GM18502 (cell line): ENCODE data around the gene CELSR1.

ENCODE experiments used
- ATAC-seq: cut with Tn5 transposase; IDR thresholded peaks from one replicate; pipeline ENCODE4 v1.9.1; 2021; ENCODE audit warnings: mild to moderate bottlenecking; ENCODE audit not compliant: unreplicated experiment, poor library complexity

CELSR1 gene

DNA sequence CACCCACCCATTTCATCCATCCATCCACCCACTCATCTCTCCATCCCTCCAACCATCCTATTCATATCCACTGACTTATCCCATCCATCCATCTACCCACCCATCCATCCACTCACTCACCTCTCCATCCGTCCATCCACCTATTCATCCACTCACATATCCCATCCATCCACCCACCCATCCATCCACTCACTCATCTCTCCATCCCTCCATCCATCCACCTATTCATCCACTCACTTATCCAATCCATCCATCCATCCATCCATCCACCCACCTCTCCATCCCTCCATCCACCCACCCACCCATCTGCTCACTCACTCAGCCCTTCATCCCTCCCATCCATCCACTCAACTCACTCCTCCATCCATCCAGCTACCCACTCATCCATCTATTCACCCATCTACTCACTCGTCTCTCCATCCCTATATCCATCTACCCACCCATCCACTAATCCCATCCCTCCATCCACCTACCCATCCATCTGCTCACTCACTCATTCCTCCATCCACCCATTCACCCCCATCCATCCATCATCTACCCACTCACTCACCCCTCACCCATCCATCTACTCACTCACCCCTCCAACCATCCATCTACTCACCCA, 165.7 kb downstream of the CELSR1 start:
- ATAC-seq: no peak

DNA sequence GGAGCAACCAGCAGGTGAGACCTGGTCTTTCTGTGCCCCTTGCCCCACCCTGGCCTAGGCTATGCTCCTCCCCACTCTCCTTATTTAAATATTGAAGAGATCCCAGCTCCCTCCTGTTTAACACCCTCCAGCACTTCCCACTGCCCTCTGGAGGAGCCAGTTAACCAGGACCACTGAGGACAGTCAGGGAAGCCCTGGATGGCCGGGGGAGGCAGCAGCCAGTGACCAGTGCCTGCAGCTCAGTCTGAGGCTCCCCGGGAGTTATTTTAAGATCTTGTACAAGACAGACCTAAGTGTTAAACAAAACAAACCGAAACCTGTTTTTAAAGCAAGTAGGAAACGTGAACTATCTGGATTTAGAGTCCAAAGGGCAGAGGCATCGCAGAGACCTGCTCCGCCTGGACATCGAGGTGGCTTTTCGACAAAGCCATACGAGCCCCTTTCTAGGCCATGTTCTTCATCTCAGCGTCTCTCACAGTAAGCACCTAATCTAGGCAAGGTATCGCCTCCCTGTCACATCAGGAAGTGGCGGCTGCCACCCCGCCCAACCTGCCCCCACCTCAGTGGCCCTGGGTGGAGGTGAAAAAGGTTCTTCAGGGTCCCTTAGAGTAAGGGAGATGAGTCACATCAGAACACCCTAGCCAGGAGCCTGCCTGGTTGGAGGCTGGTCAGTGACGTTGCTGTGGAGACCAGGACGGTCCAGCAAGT, 166.7 kb downstream of the CELSR1 start:
- ATAC-seq: no peak

DNA sequence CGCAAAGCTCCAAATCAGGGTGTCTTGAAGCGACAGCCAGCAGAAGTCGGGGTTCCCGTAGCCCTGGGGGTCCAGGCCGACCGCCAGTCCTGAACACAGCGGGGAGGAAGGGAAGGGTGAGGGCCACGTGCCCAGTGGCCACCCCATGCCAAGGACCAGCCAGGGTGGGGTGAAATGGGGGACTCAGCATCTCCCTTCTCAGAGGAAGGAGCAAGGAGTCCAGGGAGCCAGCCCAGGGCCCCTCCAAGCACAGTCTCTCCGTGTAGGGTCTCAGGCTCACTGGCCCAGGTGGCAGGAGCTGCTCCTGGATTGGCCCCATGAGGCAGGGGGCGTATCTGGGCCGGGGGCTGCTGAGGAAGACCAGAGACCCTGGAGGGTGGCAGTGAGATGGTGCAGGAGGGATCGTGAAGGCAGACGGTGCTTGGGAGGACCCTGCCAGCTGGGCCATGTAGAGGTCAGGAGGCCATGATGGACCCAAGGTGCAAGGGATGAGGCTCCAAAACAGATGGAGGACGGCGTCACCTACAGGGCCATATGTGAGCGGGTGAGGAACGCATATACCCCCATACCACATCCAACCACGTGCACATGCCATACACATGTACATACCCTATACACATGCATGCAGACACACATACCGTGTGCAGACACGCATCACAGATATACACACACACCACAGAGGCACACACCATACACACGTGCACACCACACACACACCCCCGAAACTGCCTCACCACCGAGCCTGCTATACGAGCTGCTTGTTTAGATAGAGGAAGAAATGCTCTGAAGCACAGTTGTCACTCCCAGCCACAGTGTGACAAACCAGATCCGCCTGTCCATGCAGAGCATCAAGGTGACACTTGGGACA, 167.5 kb downstream of the CELSR1 start:
- no peak for ATAC-seq

DNA sequence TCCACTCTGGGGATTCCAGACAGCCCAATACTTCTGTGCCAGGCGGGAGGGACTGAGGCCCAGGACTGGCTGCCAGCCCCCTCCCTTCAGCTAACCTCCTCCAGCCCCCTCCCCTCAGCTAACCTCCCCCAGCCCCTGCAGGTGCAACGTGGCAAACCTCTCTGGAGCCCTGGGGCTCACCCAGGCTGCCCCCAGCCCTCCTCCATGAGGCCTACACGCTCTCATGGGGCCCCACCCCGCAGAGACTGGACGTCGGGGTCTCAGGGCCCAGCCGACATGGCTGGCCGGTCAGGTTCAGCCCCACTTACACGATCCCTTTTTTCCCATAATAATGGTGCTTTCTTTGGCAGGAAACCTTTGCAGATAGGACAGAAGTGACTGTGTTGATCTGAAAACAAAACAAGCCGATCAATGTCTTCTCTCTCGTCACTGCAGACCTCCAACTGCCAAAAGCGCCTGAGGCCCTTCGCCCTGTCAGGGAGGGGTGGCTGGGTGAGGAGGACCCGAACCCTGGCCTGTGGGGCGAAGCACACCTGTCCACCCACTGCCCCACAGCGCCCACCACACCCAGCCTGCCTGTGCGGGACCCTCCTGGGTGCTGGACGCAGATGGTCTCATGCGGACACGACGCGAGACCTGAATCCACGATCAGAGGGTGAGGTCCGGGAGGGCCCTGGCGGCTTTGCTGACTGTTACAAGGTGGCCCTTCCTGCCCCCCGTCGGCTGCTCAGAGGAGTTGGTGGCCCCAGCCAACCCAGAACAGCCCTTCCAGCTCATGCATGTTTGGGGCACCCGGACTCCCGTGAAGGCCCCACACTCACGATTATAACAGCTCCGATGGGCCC, 168.3 kb downstream of the CELSR1 start:
- ATAC-seq: no peak

DNA sequence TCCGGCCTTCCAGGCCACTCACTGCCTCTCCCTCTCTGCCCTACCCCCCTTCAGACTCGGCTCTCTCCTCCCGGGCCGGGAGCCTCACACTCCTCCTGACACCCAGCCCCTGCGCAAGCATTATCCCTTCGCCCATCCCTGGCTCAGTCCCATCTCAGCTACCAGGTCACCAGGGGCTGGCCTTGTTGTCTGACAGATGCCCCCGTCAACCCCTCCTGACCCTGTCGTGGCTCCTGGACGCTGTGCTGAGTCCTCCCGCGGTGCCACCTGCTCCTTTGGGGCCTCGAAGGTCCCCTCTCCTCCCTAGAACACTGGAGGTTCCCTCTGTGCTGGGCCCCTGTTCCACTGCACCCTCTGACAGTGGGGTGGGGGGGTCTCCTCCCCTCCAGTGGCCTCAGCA, 169.0 kb downstream of the CELSR1 start:
- no peak for ATAC-seq

DNA sequence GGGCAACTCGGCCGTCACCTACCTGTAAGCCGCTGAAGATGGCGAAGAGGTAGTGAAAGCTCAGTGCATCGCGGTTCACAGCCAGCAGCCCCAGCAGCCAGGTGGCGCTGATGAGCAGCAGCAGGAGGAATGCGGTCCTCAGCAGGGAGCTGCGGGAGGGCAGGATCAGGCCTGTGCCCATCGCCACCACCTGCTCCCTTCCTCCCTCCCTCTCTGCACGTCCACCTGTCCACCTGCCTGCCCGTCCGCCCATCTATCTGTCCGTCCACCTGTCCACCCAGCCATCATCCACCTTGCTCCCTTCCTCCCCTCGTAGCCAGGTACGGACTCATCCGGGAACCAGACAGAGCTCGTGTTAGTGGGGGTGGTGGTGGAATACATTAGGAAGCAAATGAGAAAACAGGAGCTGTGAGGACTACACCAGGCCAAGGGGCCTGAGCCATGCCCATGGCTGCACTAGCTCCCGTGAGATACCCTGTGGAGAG, 169.7 kb downstream of the CELSR1 start:
- ATAC-seq: no peak

DNA sequence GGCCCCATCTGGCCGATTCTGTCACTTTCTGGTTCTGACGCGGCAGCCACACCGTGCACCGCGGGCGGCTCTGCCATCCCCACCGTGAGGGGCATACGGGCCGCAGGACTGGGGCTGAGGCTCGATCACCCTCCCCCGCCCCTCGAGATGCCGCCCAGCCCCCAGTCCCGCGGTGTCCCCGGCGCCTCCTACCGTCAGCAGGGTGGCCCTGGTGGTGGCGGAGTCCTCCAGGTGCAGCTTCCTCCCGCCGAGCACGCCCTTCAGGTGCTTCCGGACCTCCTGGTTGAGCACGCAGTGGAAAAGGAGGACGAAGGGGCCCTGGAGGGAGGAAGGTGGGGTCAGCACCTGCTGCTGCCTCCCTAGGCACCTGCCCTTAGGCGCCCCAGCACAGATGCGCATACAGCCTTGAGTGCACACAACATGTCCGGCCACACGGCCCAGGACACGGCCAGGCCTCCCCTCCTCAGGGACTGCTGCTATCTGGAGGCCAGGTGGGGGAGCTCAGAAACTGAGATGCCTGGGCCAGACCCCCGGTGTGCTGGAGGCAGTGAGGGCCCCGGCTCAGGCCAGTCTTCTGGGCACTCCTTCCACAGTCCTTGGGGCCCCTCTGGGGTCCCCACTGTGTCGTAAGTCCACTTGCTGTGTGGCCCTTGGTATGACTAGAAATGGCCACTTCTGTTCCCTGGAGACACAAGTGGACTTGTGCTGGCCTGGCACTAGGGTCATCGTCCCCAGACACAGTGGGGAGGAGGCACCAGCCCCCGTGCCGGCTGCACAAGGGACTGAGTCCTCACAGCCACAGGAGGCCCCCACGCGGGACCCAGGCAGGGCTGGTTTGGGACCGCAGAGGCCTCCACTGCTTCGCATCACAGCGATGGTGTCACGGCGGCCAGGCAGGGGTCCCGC, 170.4 kb downstream of the CELSR1 start:
- ATAC-seq: no peak

DNA sequence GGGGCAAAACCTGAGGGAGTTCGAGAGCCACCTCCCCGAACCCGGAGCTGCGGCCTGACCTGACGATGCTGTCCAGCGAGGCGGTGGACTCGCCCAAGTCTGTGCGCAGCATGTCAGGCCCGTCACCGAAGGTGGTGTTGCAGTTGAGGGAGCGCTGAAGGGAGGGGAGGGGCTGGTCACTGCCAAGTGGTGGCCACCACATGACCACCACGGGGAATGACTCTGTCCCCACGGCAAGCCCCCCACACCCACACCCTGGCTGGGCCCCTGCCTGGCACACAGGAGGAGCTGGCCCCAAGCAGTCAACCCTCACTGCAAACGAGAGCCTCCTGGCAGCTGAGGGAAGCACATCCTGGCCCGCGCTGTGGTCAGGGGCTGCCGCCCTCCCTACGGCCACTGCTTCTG, 171.1 kb downstream of the CELSR1 start:
- no peak for ATAC-seq

DNA sequence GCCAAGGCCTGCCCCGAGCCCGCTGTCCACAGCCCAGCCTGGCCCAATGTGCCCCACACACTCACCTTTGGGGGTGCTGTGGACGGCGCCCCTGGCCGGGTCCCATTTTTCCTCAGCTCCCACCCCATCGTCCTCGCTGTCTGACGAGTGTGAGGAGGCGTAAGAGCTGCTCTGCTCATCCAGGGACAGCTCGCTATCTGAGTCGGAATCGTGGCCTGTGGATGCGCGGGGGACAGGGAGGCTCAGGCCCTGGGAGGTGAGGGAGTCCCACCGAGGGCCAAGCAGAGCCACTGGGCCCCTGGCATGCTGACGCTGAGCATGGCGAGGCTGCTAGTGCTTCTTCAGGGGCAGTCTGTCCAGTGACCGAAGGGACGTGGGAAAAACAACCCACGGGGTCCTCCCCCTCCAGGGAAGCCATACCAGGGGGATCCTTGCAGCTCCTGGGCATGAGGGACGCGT, 172.2 kb downstream of the CELSR1 start:
- ATAC-seq: no peak

DNA sequence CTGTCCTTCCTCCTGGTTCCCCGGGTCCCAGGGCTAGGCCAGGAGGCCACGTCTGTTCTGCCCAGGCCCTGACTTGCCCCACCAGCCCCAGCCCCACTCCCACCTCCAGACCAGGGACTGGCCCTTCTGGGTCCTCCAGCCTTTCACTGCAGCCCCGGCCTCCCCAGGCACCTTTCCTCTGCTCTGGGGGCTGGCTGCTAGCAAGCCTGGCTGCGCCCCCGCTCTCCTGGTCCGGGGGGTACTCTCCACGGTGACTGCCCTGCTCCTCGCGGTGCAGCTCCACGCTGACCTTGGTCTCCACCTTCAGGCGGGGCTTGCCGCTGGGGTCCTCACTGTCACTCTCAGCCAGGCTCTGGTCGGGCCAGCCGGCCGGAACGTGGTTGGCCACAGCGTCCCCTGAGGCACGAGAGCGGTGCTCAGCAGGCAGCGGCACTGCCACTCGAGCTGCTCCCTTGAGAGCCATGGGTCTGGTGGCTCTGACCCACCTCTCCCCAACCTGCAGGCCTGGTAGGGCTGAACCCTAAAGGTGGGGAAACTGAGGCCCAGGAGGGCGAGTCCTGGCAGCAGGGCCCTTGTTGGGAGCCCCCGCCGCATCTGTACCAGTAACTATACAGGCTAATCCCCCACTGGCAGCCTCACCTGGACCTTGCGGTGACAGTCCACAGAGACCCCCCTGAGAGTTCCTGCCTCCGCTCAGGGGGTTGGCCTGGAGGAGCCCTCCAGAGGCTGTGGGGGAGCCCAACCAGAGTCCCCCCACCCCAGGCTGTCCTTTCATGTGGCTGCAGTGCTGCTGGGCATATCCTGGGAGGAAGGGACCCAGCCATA, 172.9 kb downstream of the CELSR1 start:
- no peak for ATAC-seq

DNA sequence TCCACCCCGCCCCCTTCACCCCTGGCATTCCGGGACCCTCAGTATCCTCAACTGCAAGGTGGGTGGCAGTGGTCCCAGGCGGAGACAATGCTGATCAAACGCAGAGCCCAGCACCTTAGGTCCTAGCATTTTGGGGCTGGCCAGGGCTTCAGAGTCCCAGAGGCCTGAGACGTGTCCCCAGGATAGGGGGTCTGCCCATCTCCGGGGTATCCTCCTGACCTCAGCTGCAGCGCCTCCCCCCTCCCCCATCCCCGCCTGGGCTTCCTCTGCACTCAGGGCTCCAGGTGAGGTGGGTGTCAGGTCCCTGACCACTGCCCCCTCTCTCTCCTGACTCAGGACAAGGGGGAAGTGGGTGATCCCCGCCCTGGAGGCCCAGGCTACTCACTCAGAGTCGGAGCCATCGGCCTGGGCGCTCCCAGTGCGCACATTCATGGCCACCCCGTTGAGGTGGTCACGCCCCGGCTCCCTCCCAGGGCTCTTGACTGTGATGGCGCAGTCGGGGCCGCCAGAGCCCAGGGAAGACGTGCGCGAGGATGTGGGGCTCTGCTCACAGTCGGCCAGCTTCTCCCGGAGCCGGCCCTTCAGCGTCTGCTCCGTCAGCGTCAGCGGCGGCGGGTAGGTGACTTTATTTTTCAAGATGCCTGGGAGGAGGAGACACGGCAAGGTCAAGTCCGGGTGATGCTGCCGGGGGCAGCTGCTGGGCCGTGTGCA, 173.7 kb downstream of the CELSR1 start:
- ATAC-seq: no peak

DNA sequence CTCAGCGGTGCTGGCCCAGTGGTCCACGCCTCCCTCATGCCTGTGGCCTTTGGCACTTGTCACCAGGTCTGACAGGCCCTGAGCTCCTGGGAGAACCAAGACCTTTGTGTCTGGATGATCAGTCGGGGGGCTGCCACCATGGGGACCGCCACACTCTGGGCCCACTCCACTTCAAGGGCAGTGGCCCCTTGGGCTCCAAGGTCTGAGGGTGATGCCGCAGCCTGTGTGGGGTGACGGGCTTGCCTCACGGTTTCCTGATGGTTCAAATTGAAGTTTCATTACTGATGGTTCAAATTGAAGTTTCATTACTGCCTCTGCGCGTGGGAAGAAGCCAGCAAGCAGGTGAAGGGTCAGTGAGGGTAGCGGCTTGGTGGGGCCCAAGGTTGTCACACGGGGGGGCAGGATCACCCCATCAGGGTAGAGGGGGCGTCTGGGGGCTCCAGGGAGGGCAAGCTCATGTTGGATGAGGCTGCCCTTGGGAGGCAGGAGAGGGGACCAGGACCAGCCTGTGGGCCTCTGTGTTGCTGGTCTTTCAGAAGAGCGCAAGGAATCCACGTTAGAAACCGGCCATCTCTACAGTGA, 174.4 kb downstream of the CELSR1 start:
- ATAC-seq: no peak

DNA sequence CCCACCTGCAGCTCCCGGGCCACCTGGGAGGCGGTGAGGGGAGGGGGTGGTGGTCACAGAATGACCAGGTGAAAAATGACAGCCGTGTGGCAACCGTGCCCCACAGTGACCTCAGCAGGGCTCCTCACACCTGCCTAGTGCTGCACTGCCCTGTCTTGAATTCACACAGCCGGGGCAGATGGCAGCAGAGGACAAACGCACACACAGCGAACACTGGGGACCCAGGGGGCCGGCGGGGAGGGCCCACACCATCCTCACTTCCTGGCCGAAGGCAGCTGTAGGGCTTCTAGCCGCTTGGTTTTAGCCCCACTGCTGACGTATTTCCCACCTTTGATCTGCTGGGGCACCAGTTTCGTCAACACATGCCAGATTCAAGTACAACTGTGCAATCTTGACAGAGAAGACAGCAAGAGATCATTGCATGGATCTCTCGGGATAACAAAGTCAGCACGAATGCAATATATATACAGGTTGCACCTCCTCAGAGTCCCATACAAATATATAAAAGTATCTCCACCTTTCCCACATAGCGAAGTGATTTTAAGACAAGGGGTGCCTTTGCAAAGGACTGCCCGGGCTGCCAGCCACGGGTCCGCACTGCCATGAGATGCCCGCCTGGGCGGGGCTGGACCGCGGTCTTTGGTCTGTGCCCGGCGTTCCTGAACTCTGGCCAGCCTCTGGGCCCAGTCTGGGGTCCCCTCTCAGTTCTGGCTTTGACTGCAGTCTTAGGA, 175.1 kb downstream of the CELSR1 start:
- ATAC-seq: no peak

DNA sequence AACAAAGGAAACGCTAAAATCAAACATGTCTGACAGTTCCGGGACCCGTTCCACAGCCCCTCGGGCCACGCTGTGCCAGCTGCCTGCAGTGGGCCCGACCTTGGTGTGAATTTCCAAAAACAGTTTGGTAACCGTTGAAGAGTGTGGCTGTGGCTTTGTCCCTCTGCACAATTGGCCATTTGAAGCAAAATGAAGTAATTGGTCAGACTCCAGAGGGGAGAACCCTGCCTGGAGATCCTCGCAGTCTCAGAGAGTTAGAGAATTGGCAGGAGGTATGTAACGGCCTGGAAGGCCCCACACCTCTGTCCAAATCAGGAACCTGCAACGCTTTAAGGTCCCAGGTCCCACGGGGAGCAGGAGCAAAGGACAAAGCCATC, 175.6 kb downstream of the CELSR1 start:
- no peak for ATAC-seq

DNA sequence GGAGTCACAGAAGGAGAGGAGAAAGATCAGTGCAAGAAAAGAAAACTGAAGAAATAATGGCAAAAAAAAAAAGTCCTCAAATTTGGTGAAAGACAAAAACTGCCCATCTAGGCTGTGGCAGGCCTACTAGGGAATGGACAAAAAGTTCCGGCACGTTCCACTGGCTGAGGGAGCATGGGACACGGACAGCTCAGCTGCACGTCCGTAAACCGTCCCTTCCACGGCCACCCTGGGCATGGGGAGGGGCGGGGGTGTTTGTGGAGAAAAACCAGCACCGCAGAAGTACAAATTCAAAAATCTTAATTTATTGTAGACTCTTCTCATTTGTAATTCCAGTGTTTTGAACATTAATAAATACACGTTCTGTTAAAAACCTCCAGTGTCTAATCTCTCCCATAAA, 176.5 kb downstream of the CELSR1 start:
- no peak for ATAC-seq

DNA sequence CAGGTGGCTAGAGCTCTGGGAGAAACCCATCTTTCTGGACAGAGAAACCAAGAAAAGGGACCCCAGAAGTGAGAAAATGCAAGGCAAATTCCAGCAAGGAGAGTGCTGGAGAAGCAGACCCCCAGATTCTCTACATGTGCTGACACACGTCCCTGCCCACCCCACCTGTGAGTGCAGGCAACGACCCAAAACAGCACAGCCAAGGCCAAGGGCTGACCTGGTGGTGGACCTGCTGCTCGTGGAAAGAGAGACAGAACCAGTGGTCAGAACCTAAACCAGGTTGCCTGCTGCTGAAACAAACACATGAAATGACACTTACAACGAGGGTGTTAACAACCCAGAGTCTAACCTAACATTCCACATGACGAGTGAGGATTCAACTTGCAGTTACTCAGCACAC, 177.3 kb downstream of the CELSR1 start:
- ATAC-seq: no peak

DNA sequence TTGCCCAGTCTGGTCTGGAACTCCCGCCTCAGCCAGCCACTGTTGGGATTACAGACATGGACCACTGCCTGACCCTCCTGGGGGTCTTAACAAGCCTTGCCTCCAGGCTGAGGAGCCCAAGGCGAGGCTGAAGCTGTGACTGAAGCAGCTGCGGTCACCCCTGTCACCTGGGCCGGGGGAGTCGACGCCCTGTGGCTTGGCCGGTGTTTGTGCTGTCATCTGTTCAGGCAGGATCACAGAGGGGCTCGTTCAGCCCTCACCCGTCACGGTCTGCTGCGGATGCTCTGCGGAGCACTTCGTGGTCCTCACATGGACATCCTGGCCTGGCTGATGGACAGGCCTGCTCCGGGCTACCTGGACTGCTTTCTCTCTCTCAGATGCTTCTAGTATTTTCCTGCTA, 178.1 kb downstream of the CELSR1 start:
- ATAC-seq: no peak
